Measurements from ENCODE around the gene GDA. TPM values are rescaled to one million over a fixed set of nuclear protein-coding genes. Genes with fewer than 3 reads are reported as not detected.
"Not testable (repeated sequence)": the region's sequence is repeated elsewhere in the genome, so short reads cannot be mapped to it uniquely, and the experiment has no call there.

GDA gene
- polyA plus RNA-seq, 3 donors, result 0.31 to 0.43 (median 0.40) TPM

DNA sequence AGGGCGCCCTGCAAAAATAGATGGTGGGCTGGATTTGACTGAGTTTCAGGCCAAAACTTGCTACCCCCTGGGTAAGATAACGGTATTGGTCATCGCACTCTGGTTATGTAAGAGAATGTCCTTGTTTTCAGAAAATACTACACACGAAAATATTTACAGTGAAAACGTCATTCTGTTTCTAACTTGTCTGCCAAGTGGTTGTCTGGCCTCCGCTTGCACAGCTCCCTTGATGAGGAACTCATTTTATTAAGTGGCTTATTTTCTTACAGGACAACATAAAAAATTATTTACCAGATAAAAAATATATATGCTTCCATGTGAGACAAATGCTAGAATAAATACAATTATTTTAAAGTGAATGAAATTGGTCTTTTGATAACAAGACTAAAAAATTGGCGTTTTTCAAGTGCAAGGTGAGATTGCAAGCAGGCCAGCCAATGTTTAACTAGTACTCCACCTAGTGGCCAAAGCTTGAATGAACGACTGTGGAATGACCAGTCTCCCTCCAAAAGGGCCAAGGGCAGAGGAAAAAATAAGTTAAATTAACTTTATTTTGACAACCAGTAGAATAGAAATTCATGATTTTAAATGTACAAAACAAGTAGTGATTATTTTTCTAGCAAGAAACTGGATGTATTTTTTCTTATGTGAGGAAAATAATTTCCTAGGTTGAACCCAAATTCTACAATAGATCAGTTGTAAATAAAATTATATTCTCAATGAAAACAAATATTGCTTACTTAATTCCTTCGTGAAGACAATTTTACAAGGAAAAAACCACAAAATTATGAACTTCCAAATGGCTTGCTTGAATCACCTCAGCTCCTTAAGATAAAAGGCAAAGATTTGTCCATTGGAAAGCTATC lies 122.6 kb downstream of the GDA start:
- DNase-seq (ENCODE audit: low read depth in 3 of 3, low spot score in 2 of 3), result peak in 2 of 3 donors; percentile 27 to 43

- DNase-seq (ENCODE audit: low read depth in 3 of 3, low spot score in 2 of 3), result no peak
Measured at GRCh38 chr9:72274441-72274840, 125.2 kb downstream of the GDA start.

GRCh38 chr9:72274916-72275315 lies 125.7 kb downstream of the GDA start:
- DNase-seq (ENCODE audit: low read depth in 3 of 3, low spot score in 2 of 3), result no peak

DNA sequence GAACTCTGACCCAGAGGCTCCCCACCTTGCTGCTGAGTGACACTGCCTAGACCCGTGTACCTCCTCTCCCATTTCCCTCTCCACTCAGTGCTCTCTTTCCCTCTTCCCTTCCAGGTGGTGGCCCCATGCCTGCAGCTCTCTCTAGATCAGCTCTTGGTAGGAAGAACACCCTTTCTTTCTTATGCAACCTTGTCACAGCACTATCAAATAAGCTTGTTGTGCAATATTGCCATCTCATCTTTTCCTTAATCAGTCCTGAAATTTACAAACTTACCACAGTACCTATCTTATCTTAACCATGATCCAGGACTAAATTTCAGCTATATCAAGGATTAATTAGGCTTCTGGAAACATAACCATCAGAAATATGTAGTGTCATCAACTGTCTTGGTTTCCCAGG lies 127.2 kb downstream of the GDA start:
- DNase-seq (ENCODE audit: low read depth in 3 of 3, low spot score in 2 of 3), result no peak

- no peak for DNase-seq (ENCODE audit: low read depth in 3 of 3, low spot score in 2 of 3)
Measured at GRCh38 chr9:72278959-72279358, 129.7 kb downstream of the GDA start.

- peak in 2 of 3 donors; percentile 36 to 38 for DNase-seq (ENCODE audit: low read depth in 3 of 3, low spot score in 2 of 3)
Measured at GRCh38 chr9:72280913-72281500, 131.8 kb downstream of the GDA start.

- DNase-seq (ENCODE audit: low read depth in 3 of 3, low spot score in 2 of 3), result no peak
Measured at GRCh38 chr9:72289401-72289800, 140.2 kb downstream of the GDA start.

- DNase-seq (ENCODE audit: low read depth in 3 of 3, low spot score in 2 of 3), result no peak
Measured at GRCh38 chr9:72290311-72290710, 141.1 kb downstream of the GDA start.

DNA sequence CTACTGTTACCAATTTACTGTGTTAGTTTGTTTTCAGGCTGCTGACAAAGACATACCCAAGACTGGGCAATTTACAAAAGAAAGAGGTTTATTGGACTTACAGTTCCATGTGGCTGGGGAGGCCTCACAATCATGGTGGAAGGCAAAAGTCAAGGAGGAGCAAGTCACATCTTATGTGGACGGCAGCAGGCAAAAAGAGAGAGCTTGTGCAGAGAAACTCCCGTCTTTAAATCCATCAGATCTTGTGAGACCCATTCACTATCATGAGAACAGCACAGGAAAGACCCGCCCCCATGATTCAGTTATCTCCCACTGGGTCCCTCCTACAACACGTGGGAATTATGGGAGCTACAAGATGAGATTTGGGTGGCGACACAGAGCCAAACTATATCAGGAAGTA lies 142.3 kb downstream of the GDA start:
- DNase-seq (ENCODE audit: low read depth in 3 of 3, low spot score in 2 of 3), result not testable (repeated sequence)

DNA sequence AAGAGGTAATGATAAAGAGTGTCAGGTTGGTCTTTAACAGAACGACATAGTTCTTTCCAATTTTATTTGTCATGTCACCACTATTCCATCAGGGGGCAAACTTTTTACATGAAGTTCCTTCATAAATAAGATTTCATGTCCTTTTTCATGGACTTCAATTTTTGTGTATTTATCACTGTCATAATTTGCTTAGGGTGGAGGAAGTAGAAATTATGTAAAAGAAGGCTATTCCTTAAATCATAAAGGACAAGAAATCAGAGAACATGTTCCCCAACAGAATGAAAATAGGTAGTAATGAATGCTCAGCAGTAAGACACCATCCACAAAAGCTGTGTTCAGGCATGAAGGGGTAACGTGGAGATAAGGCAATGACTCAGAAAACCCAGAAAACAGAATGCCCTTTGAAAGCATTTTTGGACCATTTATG lies 143.0 kb downstream of the GDA start:
- DNase-seq (ENCODE audit: low read depth in 3 of 3, low spot score in 2 of 3), result no peak

GRCh38 chr9:72292874-72293607 lies 143.8 kb downstream of the GDA start:
- no peak for DNase-seq (ENCODE audit: low read depth in 3 of 3, low spot score in 2 of 3)

- DNase-seq (ENCODE audit: low read depth in 3 of 3, low spot score in 2 of 3), result no peak
Measured at GRCh38 chr9:72294936-72295335, 145.7 kb downstream of the GDA start.

DNA sequence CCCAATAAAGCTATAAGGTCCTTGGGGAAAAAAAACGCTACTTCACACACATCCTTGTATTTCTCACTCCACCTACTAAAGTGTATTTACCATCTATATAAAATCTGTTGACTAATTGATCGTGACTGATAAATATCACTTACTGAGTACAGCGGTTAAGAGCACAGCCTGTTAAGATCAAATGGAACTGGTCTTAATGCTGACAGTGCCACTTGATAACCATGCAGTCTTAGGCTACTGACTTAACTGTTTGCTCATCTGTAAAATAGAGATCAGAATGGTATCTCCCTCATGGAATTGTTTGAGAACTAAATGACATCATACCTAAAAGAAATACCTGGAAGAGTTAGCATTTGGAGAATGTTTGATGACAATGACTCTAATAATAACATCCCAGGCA lies 148.3 kb downstream of the GDA start:
- no peak for DNase-seq (ENCODE audit: low read depth in 3 of 3, low spot score in 2 of 3)

- no peak for DNase-seq (ENCODE audit: low read depth in 3 of 3, low spot score in 2 of 3)
Measured at GRCh38 chr9:72299017-72299603, 149.9 kb downstream of the GDA start.

DNA sequence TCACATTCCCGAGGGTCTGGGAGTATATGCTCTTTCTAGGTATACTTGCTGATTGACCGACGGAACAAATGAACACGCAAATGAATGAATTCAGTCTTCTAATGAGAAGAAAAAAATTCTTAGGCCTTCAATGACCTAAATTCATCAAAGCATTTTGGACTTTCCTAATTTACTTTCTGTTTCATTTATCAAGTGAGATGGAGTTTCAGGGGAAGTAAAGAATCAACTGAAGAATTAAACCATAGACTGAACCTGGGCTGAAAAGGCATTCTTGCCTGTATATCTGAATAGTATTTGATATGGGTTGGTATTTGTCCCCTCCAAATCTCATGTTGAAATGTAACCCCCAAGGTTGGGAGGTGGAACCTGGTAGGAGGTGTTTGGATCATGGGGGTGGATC lies 151.6 kb downstream of the GDA start:
- no peak for DNase-seq (ENCODE audit: low read depth in 3 of 3, low spot score in 2 of 3)

Other genes with a start within 250 kb of the GDA start
- gene ABHD17B, start 238.2 kb upstream of the GDA start, polyA plus RNA-seq (ENCODE audit: insufficient read length in 3 of 3), result 10 to 100 TPM; 28.1 to 31.1 (median 29.1) TPM
- 10 to 100 TPM; 15.5 to 18.1 (median 18.0) TPM for gene C9orf85, start 237.8 kb upstream of the GDA start, polyA plus RNA-seq (ENCODE audit: insufficient read length in 3 of 3)
- gene C9orf57, start 88.8 kb upstream of the GDA start, polyA plus RNA-seq (ENCODE audit: insufficient read length in 3 of 3), result not detected
- gene ZFAND5, start 215.8 kb downstream of the GDA start, polyA plus RNA-seq (ENCODE audit: insufficient read length in 3 of 3), result 100 to 1,000 TPM; 197 to 212 (median 212) TPM

Measured in right renal cortex interstitium (tissue), 3 donors.